PC-3 (cell line): ENCODE results near the gene ANP32E. TPM values are rescaled to one million over a fixed set of nuclear protein-coding genes. Genes with fewer than 3 reads are reported as not detected.

Experiments used
- ATAC-seq: fragments of 200-7000 bp; cut with Tn5 transposase; 2 replicates; pipeline ENCODE4 v1.9.1; 2020; ENCODE audit warnings: mild to moderate bottlenecking, moderate library complexity
- BruUV-seq: library from RNA; stranded (reverse); fragments of 400-500 nt; replicated peaks from 2 replicates; lab custom pipeline; 2021; lab: Mats Ljungman, UMichigan
- CTCF ChIA-PET: fragments of 300-600 bp; sonication (Branson Sonifier 250); formaldehyde crosslinking; loops from one replicate; lab custom pipeline; 2022; ENCODE audit warnings: antibody characterized with exemption; lab: Charles Lee
- POLR2A ChIA-PET: fragments of 300-600 bp; sonication (Branson Sonifier 250); formaldehyde crosslinking; loops from one replicate; lab custom pipeline; 2022; ENCODE audit warnings: antibody characterized with exemption; ENCODE audit not compliant: unreplicated experiment; lab: Charles Lee
- DNase-seq: peaks from one replicate; pipeline ENCODE4 v3.0.0-alpha.2; 2015
- H2AFZ ChIP-seq: fragments of 300-600 bp; sonication (generic); 2 replicates; pipeline ENCODE4 v1.6.0; 2016; ENCODE audit warnings: antibody characterized with exemption, low read length
- H3F3A ChIP-seq: fragments of 300-600 bp; sonication (generic); one replicate; pipeline ENCODE4 v1.6.0; 2017; ENCODE audit warnings: antibody characterized with exemption, low read length, control low read depth, mild to moderate bottlenecking; ENCODE audit not compliant: unreplicated experiment
- H3K27ac ChIP-seq: fragments of 300-600 bp; sonication (generic); 2 replicates; pipeline ENCODE4 v1.5.1; 2016; ENCODE audit warnings: mild to moderate bottlenecking, low read length
- H3K27me3 ChIP-seq: fragments of 300-600 bp; sonication (generic); 2 replicates; pipeline ENCODE4 v1.6.1; 2016; ENCODE audit warnings: low read length, mixed read lengths
- H3K36me3 ChIP-seq: fragments of 300-600 bp; sonication (generic); 2 replicates; pipeline ENCODE4 v1.6.1; 2016; ENCODE audit warnings: low read depth, mixed run types, low read length, mixed read lengths
- H3K4me1 ChIP-seq: fragments of 300-600 bp; sonication (generic); 2 replicates; pipeline ENCODE4 v1.5.1; 2016; ENCODE audit warnings: low read length; ENCODE audit not compliant: insufficient read depth
- H3K4me2 ChIP-seq: fragments of 300-600 bp; sonication (generic); 2 replicates; pipeline ENCODE4 v1.6.0; 2016; ENCODE audit warnings: low read length
- H3K4me3 ChIP-seq: fragments of 300-600 bp; sonication (generic); 2 replicates; pipeline ENCODE4 v1.5.1; 2016; ENCODE audit warnings: mild to moderate bottlenecking, low read length, mixed read lengths
- H3K79me2 ChIP-seq: fragments of 300-600 bp; sonication (generic); 2 replicates; pipeline ENCODE4 v1.6.1; 2017; ENCODE audit warnings: low read length, mixed read lengths
- H3K9ac ChIP-seq: fragments of 300-600 bp; sonication (generic); 2 replicates; pipeline ENCODE4 v1.6.0; 2016; ENCODE audit warnings: mild to moderate bottlenecking, low read length
- H3K9me2 ChIP-seq: fragments of 300-600 bp; sonication (generic); replicated peaks from 2 replicates; pipeline ENCODE4 v1.6.1; 2016; ENCODE audit warnings: mixed run types, low read length, mixed read lengths
- H3K9me3 ChIP-seq: fragments of 300-600 bp; sonication (generic); 2 replicates; pipeline ENCODE4 v1.6.1; 2016; ENCODE audit warnings: low read length, mixed read lengths
- H4K20me1 ChIP-seq: fragments of 300-600 bp; sonication (generic); 2 replicates; pipeline ENCODE4 v1.6.1; 2016; ENCODE audit warnings: low read length, mixed read lengths
- EZH2 ChIP-seq: fragments of 300-600 bp; sonication (generic); IDR thresholded peaks from one replicate; pipeline ENCODE4 v1.6.1; 2017; ENCODE audit warnings: antibody characterized with exemption, mild to moderate bottlenecking, low read length; ENCODE audit not compliant: unreplicated experiment
- EZH2phosphoT487 ChIP-seq: fragments of 300-600 bp; sonication (generic); IDR thresholded peaks from 2 replicates; pipeline ENCODE4 v1.6.1; 2018; ENCODE audit warnings: mild to moderate bottlenecking, antibody characterized with exemption, low read length, borderline replicate concordance
- intact Hi-C: fragments of 100-400 bp; cut with micrococcal nuclease; formaldehyde crosslinking; loops from 2 replicates; pipeline ENCODE4 v1.9.0; 2023
- total RNA-seq: library from RNA; depleted of rRNA; stranded (reverse); fragments of >200 nt; gene quantifications from 2 replicates; pipeline ENCODE4 v1.2.3, GENCODE V29; 2014
- TF ChIP-seq, protein P1 (sequence below): fragments of 300-600 bp; sonication (generic); conservative IDR thresholded peaks from 2 replicates; pipeline ENCODE4 v1.5.1; 2017; ENCODE audit warnings: antibody characterized with exemption, low read depth, mild to moderate bottlenecking, low read length

ANP32E gene
- total RNA-seq, 1 experiment from 2014 or later, result 42.0 TPM

DNA sequence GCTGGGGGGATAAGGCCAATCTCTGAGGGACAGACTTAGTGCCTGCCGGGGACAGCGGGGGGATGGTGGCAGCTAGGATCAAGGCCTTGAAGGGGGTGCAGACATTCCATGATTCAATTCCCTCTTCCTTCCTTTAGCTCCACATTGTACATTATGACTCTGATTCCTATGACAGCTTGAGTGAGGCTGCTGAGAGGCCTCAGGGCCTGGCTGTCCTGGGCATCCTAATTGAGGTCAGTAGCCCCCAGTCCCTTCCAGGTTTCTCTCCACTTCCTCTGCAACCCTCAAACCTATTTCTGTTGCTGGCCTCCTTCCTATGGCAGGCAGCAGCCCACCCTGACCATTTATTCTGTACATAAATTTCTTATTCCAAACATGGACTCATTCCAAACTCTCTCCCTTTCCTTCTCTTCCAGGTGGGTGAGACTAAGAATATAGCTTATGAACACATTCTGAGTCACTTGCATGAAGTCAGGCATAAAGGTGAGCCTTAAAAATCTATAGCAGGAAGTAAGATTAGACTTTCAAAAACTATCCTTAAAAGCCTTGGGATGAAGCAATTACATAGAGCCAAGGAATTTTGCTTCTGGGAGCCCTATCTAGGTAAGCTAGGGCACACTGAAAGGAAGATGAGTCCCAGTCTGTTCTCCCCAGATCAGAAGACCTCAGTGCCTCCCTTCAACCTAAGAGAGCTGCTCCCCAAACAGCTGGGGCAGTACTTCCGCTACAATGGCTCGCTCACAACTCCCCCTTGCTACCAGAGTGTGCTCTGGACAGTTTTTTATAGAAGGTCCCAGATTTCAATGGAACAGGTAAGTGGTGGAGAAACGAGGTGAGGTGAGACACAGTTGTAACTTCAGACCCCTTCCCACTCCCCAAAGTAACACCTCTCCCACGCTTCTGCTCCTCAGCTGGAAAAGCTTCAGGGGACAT, 26.7 kb upstream of the ANP32E start:
- peaks cover 24% of the 10 kb centered on the region; the same call in 1 of the 2 replicates for H3K36me3 ChIP-seq
- POLR2A ChIA-PET, result interaction anchor here (0.6 to 0.7 kb wide), 2 partner anchors 20 to 1278 kb away, joined by 3 to 4 read pairs; partner anchors contain the start of gene CIART
- CTCF ChIA-PET, result interaction anchor here (0.8 to 1.0 kb wide), 2 partner anchors 11 to 19 kb away, joined by 3 read pairs; no protein-coding TSS in a partner anchor
- ATAC-seq, result peak; percentile 77
- no peaks in the 10 kb centered on the region for H3K9me3 ChIP-seq
- peak overlapping the region; percentile 14; the same call in 1 of the 2 replicates for H3K4me3 ChIP-seq
- intact Hi-C loops, result no loop called here
- peaks cover 52% of the 10 kb centered on the region for H3K4me1 ChIP-seq
- H3K4me2 ChIP-seq, result peak overlapping the region; percentile 74
- peak overlapping the region; percentile 48 for H3K9ac ChIP-seq
- peaks cover 20% of the 10 kb centered on the region for H3K79me2 ChIP-seq
- H3K9me2 ChIP-seq, result no peaks in the 10 kb centered on the region
- BruUV-seq, result no TSS peak
- TF ChIP-seq EZH2 (no peak), EZH2phosphoT487 (no peak)
- TF ChIP-seq, protein P1, sequence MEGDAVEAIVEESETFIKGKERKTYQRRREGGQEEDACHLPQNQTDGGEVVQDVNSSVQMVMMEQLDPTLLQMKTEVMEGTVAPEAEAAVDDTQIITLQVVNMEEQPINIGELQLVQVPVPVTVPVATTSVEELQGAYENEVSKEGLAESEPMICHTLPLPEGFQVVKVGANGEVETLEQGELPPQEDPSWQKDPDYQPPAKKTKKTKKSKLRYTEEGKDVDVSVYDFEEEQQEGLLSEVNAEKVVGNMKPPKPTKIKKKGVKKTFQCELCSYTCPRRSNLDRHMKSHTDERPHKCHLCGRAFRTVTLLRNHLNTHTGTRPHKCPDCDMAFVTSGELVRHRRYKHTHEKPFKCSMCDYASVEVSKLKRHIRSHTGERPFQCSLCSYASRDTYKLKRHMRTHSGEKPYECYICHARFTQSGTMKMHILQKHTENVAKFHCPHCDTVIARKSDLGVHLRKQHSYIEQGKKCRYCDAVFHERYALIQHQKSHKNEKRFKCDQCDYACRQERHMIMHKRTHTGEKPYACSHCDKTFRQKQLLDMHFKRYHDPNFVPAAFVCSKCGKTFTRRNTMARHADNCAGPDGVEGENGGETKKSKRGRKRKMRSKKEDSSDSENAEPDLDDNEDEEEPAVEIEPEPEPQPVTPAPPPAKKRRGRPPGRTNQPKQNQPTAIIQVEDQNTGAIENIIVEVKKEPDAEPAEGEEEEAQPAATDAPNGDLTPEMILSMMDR, result peak; percentile 38
- peak overlapping the region; percentile 87 for H3K27ac ChIP-seq
- H2AFZ ChIP-seq, result no peak overlapping the region
- no peaks in the 10 kb centered on the region for H4K20me1 ChIP-seq
- H3K27me3 ChIP-seq, result no peaks in the 10 kb centered on the region
- peak; percentile 89 for DNase-seq
- peaks cover 8% of the 10 kb centered on the region for H3F3A ChIP-seq

DNA sequence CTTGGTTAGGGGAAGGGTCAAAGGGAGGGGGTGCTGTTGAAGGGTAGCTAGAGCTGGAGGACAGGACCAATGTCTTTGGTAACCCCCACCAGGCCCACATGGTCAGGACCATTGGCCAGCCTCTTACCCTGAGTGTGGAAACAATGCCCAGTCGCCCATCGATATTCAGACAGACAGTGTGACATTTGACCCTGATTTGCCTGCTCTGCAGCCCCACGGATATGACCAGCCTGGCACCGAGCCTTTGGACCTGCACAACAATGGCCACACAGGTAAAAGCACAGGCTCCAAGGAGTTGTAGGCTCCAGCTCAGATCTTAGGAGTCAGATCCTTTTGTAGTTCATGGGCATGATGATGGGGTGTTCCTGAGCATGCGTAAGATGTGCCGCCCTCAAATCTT, 25.5 kb upstream of the ANP32E start:
- peaks cover 16% of the 10 kb centered on the region; the same call in 1 of the 2 replicates for H3K36me3 ChIP-seq
- peak overlapping the region; percentile 74; the same call in 1 of the 2 replicates for H3K4me2 ChIP-seq
- no peak for DNase-seq
- H4K20me1 ChIP-seq, result no peaks in the 10 kb centered on the region
- H3F3A ChIP-seq, result peaks cover 8% of the 10 kb centered on the region
- intact Hi-C loops, result no loop called here
- H3K9me2 ChIP-seq, result no peaks in the 10 kb centered on the region
- H3K9me3 ChIP-seq, result no peaks in the 10 kb centered on the region
- H3K27ac ChIP-seq, result peak overlapping the region; percentile 87
- H3K9ac ChIP-seq, result no peak overlapping the region
- TF ChIP-seq, protein P1, result no peak
- TF ChIP-seq EZH2phosphoT487 (no peak), EZH2 (no peak)
- no TSS peak for BruUV-seq
- no peak overlapping the region for H2AFZ ChIP-seq
- no peaks in the 10 kb centered on the region for H3K27me3 ChIP-seq
- ChIA-PET POLR2A (interaction anchor here (0.6 kb wide), 1 partner anchor 1967 kb away, joined by 7 read pairs; no protein-coding TSS in a partner anchor), CTCF (no interaction called here)
- no peak for ATAC-seq
- peaks cover 8% of the 10 kb centered on the region for H3K79me2 ChIP-seq
- no peak overlapping the region for H3K4me3 ChIP-seq
- H3K4me1 ChIP-seq, result peaks cover 46% of the 10 kb centered on the region
